D341Med (cell line): ENCODE measurements around the gene MAST2.
"Not testable (repeated sequence)": the region's sequence is repeated elsewhere in the genome, so short reads cannot be mapped to it uniquely, and the experiment has no call there.

Experiments used
- DNase-seq: peaks from one replicate; pipeline ENCODE4 v3.0.0; 2012; ENCODE audit warnings: low spot score

The MAST2 gene

DNA sequence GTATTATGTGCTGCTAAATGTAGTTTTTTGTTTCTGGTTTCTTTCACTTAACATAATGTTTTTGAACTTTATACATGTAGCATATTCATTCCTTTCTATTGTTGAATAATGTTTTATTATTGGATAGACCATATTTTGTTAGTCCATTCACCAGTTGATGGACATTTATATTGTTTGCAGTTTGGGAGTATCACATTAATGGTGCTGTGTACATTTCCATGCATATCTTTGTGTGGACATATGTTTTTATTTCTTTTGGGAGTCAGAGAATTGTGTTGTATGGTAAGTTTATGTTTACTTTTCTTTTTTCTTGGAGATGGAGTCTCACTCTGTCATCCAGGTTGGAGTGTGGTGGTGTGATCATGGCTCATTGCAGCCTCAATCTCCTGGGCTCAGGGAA is 134.6 kb downstream of the MAST2 start:
- DNase-seq: no peak

DNA sequence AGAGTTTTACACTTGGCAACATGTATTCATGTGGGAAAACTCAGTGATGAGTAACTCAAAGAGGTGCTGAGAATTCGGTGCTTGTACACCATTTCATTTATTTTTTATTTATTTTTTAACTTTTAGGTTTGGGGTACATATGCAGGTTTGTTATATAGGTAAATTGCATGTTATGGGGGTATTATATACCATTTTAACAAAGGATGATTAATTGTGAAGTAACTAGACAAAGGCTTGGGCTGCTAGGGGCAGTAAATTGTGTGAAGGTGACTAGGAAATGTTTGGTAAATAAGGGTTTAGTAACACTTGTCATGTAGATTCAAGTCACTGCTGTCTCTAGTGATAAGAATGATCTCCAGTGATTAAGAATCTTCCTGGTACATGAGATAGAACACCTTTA is 139.0 kb downstream of the MAST2 start:
- no peak for DNase-seq

- no peak for DNase-seq
These were observed 139.8 kb downstream of the MAST2 start for GRCh38 chr1:45943185-45943584.

DNA sequence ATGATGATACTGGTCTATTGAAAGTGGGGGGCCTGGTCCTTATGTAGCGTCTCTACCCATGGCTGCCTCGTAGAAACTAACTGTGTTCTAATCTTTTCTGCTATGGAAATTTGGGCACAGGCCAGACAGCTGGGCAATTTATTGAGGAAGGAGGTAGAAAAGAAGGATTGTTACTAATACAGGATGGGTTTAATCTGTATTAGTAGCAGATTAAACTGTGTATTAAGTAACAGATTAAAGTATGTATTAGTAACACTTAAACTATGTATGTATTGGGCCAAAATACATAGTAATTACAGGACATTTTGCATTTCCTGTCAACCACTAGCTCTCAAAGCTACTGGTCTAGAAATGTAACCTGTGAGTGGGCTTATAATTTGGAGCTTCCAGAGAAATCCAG is 142.0 kb downstream of the MAST2 start:
- DNase-seq: peak; percentile 45

DNA sequence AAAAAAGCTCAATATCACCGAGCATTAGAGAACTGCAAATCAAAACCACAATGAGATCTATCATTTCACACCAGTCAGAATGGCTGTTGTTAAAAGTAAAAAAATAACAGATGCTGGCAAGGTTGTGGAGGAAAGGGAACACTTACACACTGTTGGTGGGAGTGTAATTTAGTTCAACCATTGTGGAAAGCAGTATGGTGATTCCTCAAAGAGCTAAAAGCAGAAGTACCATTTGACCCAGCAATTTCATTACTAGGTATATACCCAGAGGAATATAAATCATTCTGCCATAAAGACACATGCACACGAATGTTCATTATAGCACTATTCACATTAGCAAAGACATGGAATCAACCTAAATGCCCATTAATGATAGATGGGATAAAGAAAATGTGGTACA is 146.1 kb downstream of the MAST2 start:
- DNase-seq: not testable (repeated sequence)

DNA sequence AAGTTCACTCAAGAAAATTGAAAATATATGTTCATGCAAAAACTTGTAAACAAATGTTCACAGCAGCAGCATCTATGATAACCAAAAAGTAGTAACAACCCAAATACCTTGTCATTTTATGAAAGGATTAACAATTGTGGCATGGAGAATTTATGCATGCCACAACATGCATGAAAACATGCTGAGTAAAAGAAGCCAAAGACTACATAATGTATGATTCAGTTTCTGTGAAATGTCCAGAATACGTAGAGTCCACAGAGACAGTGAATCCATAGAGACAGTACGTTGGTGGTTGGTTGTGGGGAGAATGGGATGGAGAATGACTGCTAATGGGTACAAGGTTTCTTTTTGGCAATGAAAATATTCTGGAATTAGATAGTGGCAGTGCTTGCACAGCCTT is 148.7 kb downstream of the MAST2 start:
- no peak for DNase-seq

- DNase-seq: no peak
These were observed 150.8 kb downstream of the MAST2 start for GRCh38 chr1:45953934-45954847.

DNA sequence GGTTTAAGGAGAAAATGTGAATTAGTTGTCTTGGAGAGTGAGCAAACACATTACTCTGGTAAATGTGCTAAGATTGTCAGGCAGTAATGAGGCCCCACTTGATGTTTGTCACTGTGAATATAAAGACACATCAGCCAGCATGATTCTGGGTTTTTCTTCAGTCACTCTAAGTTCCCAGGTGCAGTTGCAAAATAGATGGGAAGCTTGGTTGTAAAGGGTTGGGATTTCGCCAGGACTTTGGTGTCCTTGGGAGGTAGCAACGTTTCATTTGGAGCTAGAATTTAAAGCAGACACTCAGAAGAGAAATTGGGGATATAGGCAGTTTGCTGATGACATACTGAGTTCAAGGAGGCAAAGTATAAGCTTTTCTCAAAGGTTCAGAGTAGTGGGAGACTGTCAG is 154.3 kb downstream of the MAST2 start:
- no peak for DNase-seq

GRCh38 chr1:45958317-45958716 is 154.9 kb downstream of the MAST2 start:
- DNase-seq: no peak

DNA sequence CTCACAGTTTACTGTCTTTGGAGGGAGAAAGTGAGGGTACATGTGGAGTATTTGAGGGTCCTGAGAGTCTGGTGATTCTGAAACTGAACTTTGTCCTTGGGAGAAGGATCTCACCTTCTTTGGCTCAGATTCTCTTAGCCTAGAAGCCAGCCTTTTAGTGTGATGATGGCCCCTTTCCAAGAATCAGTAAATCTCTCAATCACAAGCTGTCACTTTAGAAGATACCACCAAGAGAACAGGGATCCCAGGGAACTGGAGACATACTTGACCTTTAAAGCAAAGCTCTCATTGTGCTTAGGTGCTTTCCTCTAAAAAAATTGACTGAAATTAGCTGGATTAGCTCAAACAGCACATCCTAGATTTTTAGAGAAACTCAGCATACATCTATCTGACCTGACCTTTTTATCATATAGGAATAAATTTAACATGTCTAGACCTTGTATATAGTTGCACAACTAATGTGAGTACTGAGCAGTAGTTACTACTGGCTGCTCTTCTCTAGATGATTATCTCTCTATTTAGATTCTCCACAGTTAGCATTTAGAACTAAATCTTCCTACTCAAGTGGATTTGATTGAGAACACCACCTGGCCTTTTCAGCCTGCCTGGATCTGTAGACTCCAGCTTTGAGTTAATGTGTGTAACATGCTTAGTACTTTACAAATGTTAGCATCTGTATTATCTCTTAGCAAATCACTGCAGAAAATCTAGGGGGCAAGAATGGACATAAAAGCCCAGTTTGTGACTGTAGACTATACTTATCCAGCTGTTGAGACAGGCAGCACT is 157.7 kb downstream of the MAST2 start:
- DNase-seq: no peak

- not testable (repeated sequence) for DNase-seq
These were observed 158.5 kb downstream of the MAST2 start for GRCh38 chr1:45961936-45962335.

DNA sequence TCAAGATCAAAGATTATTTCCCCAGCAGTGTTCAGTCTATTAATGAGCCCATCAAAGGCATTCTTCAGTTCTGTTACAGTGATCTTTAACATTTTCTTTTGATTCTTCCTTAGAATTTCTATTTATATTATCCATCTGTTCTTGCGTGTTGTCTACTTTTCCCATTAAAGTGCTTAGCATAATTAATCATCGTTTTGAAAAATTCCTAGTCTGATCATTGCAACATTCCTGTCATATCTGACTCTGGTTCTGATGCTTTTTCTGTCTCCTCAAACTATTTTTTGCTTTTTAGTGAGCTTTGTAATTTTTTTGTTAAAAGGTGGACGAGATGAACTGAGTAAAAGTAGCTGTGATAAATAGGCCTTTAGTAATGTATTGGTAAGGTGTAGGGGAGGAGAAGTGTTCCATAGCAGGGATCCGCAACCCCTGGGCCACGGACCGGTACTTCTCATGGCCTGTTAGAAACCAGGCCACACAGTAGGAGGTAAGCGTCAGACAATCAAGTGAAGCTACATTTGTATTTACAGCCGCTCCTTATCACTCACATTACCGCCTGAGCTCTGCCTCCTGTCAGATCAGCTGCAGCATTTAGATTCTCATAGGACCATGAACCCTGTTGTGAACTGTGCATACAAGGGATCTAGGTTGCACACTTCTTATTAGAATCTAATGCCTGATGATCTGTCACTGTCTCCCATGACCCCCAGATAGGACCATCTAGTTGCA is 165.7 kb downstream of the MAST2 start:
- DNase-seq: no peak

- no peak for DNase-seq
These were observed 166.5 kb downstream of the MAST2 start for GRCh38 chr1:45969866-45970265.

- no peak for DNase-seq
These were observed 167.9 kb downstream of the MAST2 start for GRCh38 chr1:45971335-45971734.

- DNase-seq: no peak
These were observed 168.6 kb downstream of the MAST2 start for GRCh38 chr1:45971922-45972531.

DNA sequence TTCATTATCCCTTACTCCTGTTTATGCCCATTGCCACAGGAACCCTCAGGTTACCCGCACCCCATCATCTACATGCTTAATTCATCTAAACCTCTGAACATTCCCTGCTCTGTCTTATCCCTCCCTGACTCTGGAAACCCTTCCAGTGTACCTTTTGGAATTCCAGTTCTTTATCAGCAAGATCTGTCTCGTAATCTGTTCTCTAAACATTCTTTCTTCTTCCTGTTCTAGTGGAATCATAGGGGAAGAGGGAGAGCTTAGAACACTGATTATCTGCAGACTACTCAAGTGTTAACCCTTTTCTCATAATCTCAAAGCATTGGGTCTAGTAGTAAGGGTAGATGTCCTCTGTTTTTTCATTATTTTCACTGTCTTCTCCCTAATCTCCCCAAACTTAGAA is 169.2 kb downstream of the MAST2 start:
- DNase-seq: no peak

DNA sequence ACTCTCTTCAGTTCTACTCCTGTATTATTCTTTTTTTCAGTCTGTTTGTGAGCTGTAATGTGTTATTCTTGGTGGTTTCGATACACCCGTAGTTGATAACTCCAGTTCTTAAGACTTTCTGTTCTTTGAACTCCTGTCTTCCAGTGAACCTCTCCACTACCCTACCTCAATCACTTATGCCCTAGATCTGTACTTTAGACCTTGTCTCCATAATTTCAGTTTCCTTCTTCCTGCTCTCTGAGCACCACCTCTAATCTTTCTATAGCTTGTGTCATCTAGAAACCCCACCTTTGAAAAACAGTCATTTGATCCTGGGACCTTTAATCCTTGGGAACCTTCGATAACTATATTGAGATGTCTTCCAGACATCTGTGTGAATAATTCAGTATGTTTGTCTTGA is 169.7 kb downstream of the MAST2 start:
- no peak for DNase-seq

- DNase-seq: no peak
These were observed 171.3 kb downstream of the MAST2 start for GRCh38 chr1:45974541-45975269.

DNA sequence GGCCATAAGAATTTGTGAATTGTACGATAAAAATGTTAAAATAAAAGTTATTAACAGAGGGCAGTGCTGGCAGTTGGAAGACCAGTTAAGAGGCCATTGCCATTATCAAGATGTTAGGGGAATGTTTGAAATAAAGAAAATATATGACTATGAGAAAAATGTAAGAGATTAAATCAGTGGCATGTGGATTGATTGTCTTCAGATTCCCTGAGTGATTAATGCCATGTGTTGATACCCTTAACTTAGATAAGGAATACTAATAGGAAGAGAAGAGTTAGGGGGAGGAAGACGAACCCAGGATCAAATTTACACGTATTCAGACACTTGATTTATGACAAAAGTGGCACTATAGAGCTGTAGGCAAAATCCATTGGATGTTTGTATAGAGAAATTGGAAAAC is 173.2 kb downstream of the MAST2 start:
- DNase-seq: no peak

DNA sequence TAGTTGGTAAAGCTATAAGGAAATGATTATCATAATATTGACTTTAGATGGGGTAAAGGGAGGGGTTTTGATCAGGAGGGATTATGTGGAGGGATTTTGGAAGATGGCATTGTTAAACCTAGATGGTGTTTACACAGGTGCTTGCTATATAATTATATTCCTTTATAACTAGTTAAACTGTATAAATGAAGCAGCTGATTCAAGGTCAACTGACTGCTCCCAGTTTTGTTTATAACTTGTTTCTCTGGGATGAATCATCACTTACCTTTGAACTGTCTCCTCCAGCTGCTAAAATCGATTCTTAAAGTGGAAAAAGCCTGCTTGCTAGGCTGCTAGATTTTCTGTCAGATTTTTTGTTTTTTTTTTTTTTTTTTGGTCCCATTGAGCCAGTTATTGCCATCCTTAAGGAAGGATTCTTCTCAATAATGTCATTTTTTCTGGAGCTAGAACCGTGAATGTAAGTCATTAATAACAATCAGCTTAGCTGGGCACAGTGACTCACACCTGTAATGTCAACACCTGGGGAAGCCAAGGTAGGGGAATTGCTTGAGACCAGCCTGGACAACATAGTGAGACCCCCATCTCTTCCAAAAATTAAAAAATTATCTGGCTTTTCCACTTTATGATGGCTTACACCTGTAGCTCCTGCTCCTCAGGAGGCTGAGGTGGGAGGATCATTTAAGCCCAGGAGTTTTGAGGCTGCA is 175.8 kb downstream of the MAST2 start:
- no peak for DNase-seq

DNA sequence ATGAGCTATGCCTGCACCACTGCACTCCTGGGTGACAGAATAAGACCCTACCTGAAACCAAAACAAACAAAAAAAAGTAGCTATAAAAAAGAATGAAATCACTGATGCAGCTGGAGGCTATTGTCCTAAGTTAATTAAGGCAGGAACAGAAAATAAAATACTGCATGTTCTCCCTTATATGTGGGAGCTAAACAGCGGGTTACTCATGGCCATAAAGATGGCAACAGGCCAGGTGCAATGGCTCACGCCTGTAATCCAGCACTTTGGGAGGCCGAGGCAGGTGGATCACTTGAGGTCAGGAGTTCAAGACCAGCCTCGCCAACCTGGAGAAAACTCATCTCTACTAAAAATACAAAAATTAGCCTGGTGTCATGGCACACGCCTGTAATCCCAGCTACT is 176.4 kb downstream of the MAST2 start:
- no peak for DNase-seq
